ENCODE results near the gene CPSF4L. TPM values are rescaled to one million over a fixed set of nuclear protein-coding genes. Genes with fewer than 3 reads are reported as not detected.

The CPSF4L gene
- total and polyA plus RNA-seq, 2 of the 13 experiments (the other 11 are each of a cell fraction or from before 2014, with no cell fraction given) = 0.73 to 1.6 TPM

DNA sequence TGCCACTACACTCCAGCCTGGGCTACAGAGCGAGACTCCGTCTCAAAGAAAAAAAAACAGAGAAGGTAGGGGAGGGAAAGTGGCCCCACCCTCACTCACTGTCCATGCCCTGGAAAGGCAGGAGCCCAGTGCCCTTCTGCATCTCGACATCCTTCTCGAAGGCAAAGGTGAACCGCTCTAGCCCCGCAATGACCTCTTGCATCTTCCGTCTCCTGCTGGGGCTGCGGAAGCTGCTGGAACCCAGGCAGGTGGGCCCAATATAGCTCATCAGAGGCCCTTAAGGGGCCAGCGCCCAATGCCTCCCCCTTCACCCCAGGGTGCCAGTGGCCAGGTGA is at the start of gene CPSF4L (continued):
- TF ChIP-seq KDM2A (CRISPR knock-in tag; IDR thresholded peaks at IDR 0.05; ENCODE audit: borderline replicate concordance, low read depth) (no peak), ZNF713 (CRISPR knock-in tag; IDR thresholded peaks at IDR 0.05) (no peak), NRL (CRISPR knock-in tag; IDR thresholded peaks at IDR 0.05; ENCODE audit: borderline replicate concordance) (no peak), POLR2A (IDR thresholded peaks at IDR 0.05; ENCODE audit: insufficient read depth in 1 of 2, low read depth in 2 of 2, low read length in 2 of 2) (no peak), ZBTB20 (CRISPR knock-in tag; IDR thresholded peaks at IDR 0.05; ENCODE audit: borderline replicate concordance, low read depth) (no peak), ZFP82 (CRISPR knock-in tag; IDR thresholded peaks at IDR 0.05; ENCODE audit: borderline replicate concordance) (no peak), YY1 (IDR thresholded peaks at IDR 0.05; ENCODE audit: insufficient read depth, insufficient replicate concordance, low read depth, low read length) (no peak), ZNF121 (CRISPR knock-in tag; IDR thresholded peaks at IDR 0.05) (0 out of 2 replicates have a peak, but pooled peaks have one; percentile 8), ZBTB38 (CRISPR knock-in tag; IDR thresholded peaks at IDR 0.05) (peak; percentile 94), MATR3 (CRISPR knock-in tag; IDR thresholded peaks at IDR 0.05) (no peak), PHF20 (CRISPR knock-in tag; IDR thresholded peaks at IDR 0.05) (no peak), ZNF737 (CRISPR knock-in tag; IDR thresholded peaks at IDR 0.05; ENCODE audit: borderline replicate concordance) (no peak), KDM5B (CRISPR knock-in tag; IDR thresholded peaks at IDR 0.05; ENCODE audit: borderline replicate concordance) (no peak), POLR2AphosphoS5 (IDR thresholded peaks at IDR 0.05; ENCODE audit: low read depth, low read length) (no peak), WIZ (CRISPR knock-in tag; IDR thresholded peaks at IDR 0.05) (no peak), CREB1 (IDR thresholded peaks at IDR 0.05) (no peak), CREB1 (CRISPR knock-in tag; IDR thresholded peaks at IDR 0.05) (no peak)
- TF ChIP-seq, protein P1, sequence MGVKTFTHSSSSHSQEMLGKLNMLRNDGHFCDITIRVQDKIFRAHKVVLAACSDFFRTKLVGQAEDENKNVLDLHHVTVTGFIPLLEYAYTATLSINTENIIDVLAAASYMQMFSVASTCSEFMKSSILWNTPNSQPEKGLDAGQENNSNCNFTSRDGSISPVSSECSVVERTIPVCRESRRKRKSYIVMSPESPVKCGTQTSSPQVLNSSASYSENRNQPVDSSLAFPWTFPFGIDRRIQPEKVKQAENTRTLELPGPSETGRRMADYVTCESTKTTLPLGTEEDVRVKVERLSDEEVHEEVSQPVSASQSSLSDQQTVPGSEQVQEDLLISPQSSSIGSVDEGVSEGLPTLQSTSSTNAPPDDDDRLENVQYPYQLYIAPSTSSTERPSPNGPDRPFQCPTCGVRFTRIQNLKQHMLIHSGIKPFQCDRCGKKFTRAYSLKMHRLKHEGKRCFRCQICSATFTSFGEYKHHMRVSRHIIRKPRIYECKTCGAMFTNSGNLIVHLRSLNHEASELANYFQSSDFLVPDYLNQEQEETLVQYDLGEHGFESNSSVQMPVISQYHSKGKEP (CRISPR knock-in tag; IDR thresholded peaks at IDR 0.05) = no peak
- TF ChIP-seq, protein P2, sequence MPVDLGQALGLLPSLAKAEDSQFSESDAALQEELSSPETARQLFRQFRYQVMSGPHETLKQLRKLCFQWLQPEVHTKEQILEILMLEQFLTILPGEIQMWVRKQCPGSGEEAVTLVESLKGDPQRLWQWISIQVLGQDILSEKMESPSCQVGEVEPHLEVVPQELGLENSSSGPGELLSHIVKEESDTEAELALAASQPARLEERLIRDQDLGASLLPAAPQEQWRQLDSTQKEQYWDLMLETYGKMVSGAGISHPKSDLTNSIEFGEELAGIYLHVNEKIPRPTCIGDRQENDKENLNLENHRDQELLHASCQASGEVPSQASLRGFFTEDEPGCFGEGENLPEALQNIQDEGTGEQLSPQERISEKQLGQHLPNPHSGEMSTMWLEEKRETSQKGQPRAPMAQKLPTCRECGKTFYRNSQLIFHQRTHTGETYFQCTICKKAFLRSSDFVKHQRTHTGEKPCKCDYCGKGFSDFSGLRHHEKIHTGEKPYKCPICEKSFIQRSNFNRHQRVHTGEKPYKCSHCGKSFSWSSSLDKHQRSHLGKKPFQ (CRISPR knock-in tag; IDR thresholded peaks at IDR 0.05; ENCODE audit: insufficient replicate concordance) = no peak
- TF ChIP-seq, protein P3, sequence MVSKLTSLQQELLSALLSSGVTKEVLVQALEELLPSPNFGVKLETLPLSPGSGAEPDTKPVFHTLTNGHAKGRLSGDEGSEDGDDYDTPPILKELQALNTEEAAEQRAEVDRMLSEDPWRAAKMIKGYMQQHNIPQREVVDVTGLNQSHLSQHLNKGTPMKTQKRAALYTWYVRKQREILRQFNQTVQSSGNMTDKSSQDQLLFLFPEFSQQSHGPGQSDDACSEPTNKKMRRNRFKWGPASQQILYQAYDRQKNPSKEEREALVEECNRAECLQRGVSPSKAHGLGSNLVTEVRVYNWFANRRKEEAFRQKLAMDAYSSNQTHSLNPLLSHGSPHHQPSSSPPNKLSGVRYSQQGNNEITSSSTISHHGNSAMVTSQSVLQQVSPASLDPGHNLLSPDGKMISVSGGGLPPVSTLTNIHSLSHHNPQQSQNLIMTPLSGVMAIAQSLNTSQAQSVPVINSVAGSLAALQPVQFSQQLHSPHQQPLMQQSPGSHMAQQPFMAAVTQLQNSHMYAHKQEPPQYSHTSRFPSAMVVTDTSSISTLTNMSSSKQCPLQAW (CRISPR knock-in tag; IDR thresholded peaks at IDR 0.05) = 0 out of 2 replicates have a peak, but pooled peaks have one; percentile 66
- TF ChIP-seq, protein P4, sequence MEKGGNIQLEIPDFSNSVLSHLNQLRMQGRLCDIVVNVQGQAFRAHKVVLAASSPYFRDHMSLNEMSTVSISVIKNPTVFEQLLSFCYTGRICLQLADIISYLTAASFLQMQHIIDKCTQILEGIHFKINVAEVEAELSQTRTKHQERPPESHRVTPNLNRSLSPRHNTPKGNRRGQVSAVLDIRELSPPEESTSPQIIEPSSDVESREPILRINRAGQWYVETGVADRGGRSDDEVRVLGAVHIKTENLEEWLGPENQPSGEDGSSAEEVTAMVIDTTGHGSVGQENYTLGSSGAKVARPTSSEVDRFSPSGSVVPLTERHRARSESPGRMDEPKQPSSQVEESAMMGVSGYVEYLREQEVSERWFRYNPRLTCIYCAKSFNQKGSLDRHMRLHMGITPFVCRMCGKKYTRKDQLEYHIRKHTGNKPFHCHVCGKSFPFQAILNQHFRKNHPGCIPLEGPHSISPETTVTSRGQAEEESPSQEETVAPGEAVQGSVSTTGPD (CRISPR knock-in tag; IDR thresholded peaks at IDR 0.05) = no peak
- TF ChIP-seq, protein P5, sequence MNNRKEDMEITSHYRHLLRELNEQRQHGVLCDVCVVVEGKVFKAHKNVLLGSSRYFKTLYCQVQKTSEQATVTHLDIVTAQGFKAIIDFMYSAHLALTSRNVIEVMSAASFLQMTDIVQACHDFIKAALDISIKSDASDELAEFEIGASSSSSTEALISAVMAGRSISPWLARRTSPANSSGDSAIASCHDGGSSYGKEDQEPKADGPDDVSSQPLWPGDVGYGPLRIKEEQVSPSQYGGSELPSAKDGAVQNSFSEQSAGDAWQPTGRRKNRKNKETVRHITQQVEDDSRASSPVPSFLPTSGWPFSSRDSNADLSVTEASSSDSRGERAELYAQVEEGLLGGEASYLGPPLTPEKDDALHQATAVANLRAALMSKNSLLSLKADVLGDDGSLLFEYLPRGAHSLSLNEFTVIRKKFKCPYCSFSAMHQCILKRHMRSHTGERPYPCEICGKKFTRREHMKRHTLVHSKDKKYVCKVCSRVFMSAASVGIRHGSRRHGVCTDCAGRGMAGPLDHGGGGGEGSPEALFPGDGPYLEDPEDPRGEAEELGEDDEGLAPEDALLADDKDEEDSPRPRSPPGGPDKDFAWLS (CRISPR knock-in tag; IDR thresholded peaks at IDR 0.05; ENCODE audit: borderline replicate concordance) = no peak
- TF ChIP-seq, protein P6, sequence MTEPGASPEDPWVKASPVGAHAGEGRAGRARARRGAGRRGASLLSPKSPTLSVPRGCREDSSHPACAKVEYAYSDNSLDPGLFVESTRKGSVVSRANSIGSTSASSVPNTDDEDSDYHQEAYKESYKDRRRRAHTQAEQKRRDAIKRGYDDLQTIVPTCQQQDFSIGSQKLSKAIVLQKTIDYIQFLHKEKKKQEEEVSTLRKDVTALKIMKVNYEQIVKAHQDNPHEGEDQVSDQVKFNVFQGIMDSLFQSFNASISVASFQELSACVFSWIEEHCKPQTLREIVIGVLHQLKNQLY (CRISPR knock-in tag; IDR thresholded peaks at IDR 0.05) = no peak; the same call in 1 of the 2 replicates

Measured in HepG2 (cell line).